GM18505 (cell line): Measurements from ENCODE around the gene SULT6B1.

ENCODE experiments used
- ATAC-seq: cut with Tn5 transposase; IDR thresholded peaks from one replicate; pipeline ENCODE4 v1.9.1; 2021; ENCODE audit not compliant: unreplicated experiment
- POLR2A ChIP-seq: IDR thresholded peaks from 4 replicates; pipeline ENCODE4 v1.6.1; 2011; ENCODE audit warnings: borderline replicate concordance; ENCODE audit not compliant: insufficient read depth, insufficient read length; ENCODE audit errors: extremely low read depth

Gene SULT6B1

DNA sequence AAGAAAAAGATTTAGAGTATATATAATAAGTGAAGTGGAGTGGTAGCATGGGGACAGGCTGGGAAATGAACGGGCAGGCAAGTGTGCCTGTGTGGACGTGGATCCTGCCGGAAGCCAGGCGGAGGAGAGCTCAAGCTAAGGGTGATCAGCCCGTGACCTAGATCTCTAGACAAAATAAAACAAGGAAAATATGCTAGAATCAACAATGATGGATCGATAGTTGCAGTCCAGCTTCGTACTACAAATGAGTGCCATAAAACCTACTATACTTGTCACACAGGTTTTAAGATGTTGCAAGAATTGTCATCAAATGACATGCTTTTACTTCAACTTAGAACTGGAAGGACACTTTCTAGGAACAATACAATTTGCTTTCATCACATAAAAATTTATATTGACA lies 40.1 kb downstream of the SULT6B1 start:
- no peak for TF ChIP-seq POLR2A
- ATAC-seq: no peak

DNA sequence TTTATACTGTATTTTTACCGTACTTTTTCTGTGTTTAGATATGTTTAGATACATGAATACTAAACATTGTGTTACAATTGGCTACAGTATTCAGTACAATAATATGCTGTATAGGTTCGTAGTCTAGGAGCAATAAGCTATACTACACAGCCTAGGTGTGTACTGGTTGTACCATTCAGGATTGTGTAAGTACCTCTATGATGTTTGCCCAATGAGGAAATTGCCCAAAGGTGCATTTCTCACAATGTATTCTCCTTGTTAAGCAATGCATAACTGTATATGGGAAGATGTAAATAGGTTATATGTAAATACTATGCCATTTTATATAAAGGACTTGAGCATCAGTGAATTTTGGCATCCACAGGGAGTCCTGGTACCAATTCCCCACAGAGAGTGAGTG lies 42.4 kb downstream of the SULT6B1 start:
- no peak for ATAC-seq
- TF ChIP-seq POLR2A: no peak

GRCh38 chr2:37143974-37144373 lies 44.5 kb downstream of the SULT6B1 start:
- TF ChIP-seq POLR2A: no peak
- no peak for ATAC-seq

- no peak for ATAC-seq
- no peak for TF ChIP-seq POLR2A
These were observed 45.9 kb downstream of the SULT6B1 start for GRCh38 chr2:37142546-37142945.

- no peak for TF ChIP-seq POLR2A
- ATAC-seq: no peak
These were observed 55.6 kb downstream of the SULT6B1 start for GRCh38 chr2:37132914-37133313.

GRCh38 chr2:37125416-37125815 lies 63.1 kb downstream of the SULT6B1 start:
- no peak for ATAC-seq
- TF ChIP-seq POLR2A: no peak

GRCh38 chr2:37119157-37119556 lies 69.3 kb downstream of the SULT6B1 start:
- no peak for TF ChIP-seq POLR2A
- ATAC-seq: no peak
